Right lobe of liver (tissue), 4 donors: ENCODE measurements around the gene GTF2I.

Experiments used
- POLR2A ChIP-seq: fragments of 450-650 bp; IDR thresholded peaks from one replicate; pipeline ENCODE4 v1.6.1; 2017; ENCODE audit warnings: antibody characterized with exemption, mild to moderate bottlenecking
- TF ChIP-seq, protein P1 (sequence below), 4 donors: fragments of 200-600 bp in 3 of 4; fragments of 450-650 bp in 1 of 4; IDR thresholded peaks; one replicate each; pipeline versions ENCODE4 v1.5.1 to v1.8.0; 2016 to 2022; ENCODE audit warnings: antibody characterized with exemption in 4 of 4, mild to moderate bottlenecking in 2 of 4
- donor health status: DM: no; HTN: no; CAD: no.
- donor health status: DM: no; HTN: no; CAD: no.
- donor health status: DM: no; HTN: yes; CAD: no.

DNA sequence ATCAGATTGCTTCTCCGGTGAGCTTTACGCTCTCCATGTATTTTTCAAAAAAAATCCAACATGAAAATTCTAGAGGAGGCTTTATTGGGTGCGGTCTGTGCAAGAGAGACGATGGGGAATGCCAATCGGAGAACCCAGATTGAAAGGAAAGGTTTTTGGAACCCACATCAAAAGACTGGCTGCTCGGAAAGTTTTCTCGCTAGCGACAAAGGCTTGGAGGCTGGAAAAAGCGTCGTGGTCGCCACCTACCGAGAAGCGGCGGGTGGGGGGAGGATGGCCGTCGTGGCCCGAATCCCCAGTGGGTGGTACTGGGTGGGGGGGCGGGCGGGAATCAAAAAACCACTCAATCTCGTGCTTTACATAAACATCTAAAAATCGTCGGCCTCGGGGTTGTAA, 1.1 kb upstream of the GTF2I start:
- TF ChIP-seq, protein P1, sequence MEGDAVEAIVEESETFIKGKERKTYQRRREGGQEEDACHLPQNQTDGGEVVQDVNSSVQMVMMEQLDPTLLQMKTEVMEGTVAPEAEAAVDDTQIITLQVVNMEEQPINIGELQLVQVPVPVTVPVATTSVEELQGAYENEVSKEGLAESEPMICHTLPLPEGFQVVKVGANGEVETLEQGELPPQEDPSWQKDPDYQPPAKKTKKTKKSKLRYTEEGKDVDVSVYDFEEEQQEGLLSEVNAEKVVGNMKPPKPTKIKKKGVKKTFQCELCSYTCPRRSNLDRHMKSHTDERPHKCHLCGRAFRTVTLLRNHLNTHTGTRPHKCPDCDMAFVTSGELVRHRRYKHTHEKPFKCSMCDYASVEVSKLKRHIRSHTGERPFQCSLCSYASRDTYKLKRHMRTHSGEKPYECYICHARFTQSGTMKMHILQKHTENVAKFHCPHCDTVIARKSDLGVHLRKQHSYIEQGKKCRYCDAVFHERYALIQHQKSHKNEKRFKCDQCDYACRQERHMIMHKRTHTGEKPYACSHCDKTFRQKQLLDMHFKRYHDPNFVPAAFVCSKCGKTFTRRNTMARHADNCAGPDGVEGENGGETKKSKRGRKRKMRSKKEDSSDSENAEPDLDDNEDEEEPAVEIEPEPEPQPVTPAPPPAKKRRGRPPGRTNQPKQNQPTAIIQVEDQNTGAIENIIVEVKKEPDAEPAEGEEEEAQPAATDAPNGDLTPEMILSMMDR (IDR thresholded peaks at IDR 0.05): peak in 3 of 4 donors; percentile 8 to 31 (median 30)
- no peak for TF ChIP-seq POLR2A
